HG02610 (cell line): ENCODE data around the gene PIK3R6.
A peak's percentile ranks its signal among the peaks of the same experiment; 100 is the strongest.
"Not testable (repeated sequence)": the region's sequence is repeated elsewhere in the genome, so short reads cannot be mapped to it uniquely, and the experiment has no call there.

Source experiments
- ATAC-seq: cut with Tn5 transposase; IDR thresholded peaks from one replicate; pipeline ENCODE4 v1.9.1; 2021; ENCODE audit warnings: mild to moderate bottlenecking, moderate library complexity; ENCODE audit not compliant: unreplicated experiment

Gene PIK3R6

GRCh38 chr17:8894202-8894671 is 26.8 kb upstream of the PIK3R6 start:
- ATAC-seq: no peak

GRCh38 chr17:8893621-8894201 is 26.2 kb upstream of the PIK3R6 start:
- no peak for ATAC-seq

- no peak for ATAC-seq
Observed at GRCh38 chr17:8893059-8893458, 25.6 kb upstream of the PIK3R6 start.

GRCh38 chr17:8892338-8892690 is 24.8 kb upstream of the PIK3R6 start:
- peak; percentile 61 for ATAC-seq

- ATAC-seq: no peak
Observed at GRCh38 chr17:8890671-8891070, 23.2 kb upstream of the PIK3R6 start.

GRCh38 chr17:8889458-8890210 is 22.2 kb upstream of the PIK3R6 start:
- ATAC-seq: no peak

GRCh38 chr17:8888704-8889302 is 21.3 kb upstream of the PIK3R6 start:
- ATAC-seq: no peak

GRCh38 chr17:8887834-8888703 is 20.6 kb upstream of the PIK3R6 start:
- no peak for ATAC-seq

- no peak for ATAC-seq
Observed at GRCh38 chr17:8887301-8887700, 19.8 kb upstream of the PIK3R6 start.

GRCh38 chr17:8885967-8886684 is 18.7 kb upstream of the PIK3R6 start:
- no peak for ATAC-seq

- not testable (repeated sequence) for ATAC-seq
Observed at GRCh38 chr17:8885163-8885966, 17.9 kb upstream of the PIK3R6 start.

- no peak for ATAC-seq
Observed at GRCh38 chr17:8884336-8884990, 17.0 kb upstream of the PIK3R6 start.

- no peak for ATAC-seq
Observed at GRCh38 chr17:8883353-8883752, 15.9 kb upstream of the PIK3R6 start.

- ATAC-seq: no peak
Observed at GRCh38 chr17:8881606-8882005, 14.1 kb upstream of the PIK3R6 start.

GRCh38 chr17:8880466-8880865 is 13.0 kb upstream of the PIK3R6 start:
- no peak for ATAC-seq

- no peak for ATAC-seq
Observed at GRCh38 chr17:8879410-8879809, 11.9 kb upstream of the PIK3R6 start.

- ATAC-seq: no peak
Observed at GRCh38 chr17:8877984-8878383, 10.5 kb upstream of the PIK3R6 start.

- no peak for ATAC-seq
Observed at GRCh38 chr17:8875957-8876356, 8.5 kb upstream of the PIK3R6 start.

GRCh38 chr17:8875436-8875835 is 8.0 kb upstream of the PIK3R6 start:
- ATAC-seq: no peak
